HepG2 (cell line): ENCODE data around the gene TUBGCP4. TPM values are rescaled to one million over a fixed set of nuclear protein-coding genes. Genes with fewer than 3 reads are reported as not detected.

Experiments
- ATAC-seq: fragments of 200-7000 bp; cut with Tn5 transposase; 3 replicates; pipeline ENCODE4 v1.9.1; 2020; ENCODE audit warnings: mild to moderate bottlenecking, moderate library complexity
- BruUV-seq: library from RNA; stranded (reverse); fragments of 400-500 nt; replicated peaks from 2 replicates; lab custom pipeline; 2021; lab: Mats Ljungman, UMichigan
- CTCF ChIA-PET: fragments of 300-600 bp; formaldehyde crosslinking; extraction: SDS; loops from one replicate; lab custom pipeline; 2021; ENCODE audit warnings: low total read pairs, inconsistent platforms, low intra/inter-chr PET ratio; lab: Yijun Ruan, JAX
- POLR2A ChIA-PET: fragments of 350-600 bp; sonication (Branson Sonifier 250); formaldehyde crosslinking; loops from one replicate; lab custom pipeline; 2020; ENCODE audit warnings: antibody characterized with exemption, inconsistent platforms; lab: Yijun Ruan, JAX
- DNase-seq: peaks from one replicate; pipeline ENCODE4 v3.0.0-alpha.2; 2015; ENCODE audit warnings: low spot score
- FAIRE-seq: peaks from 3 replicates; lab custom pipeline; 2011; peaks lifted over from hg19 to GRCh38; lab: Jason Lieb, UNC
- H2AFZ ChIP-seq: one replicate; pipeline ENCODE4 v1.6.1; 2011; ENCODE audit warnings: low read length, inconsistent platforms
- H3K27ac ChIP-seq: fragments of 300-600 bp; 3 replicates; pipeline ENCODE4 v1.8.0; 2011; ENCODE audit warnings: mixed run types, mild to moderate bottlenecking, mixed read lengths, low read length, inconsistent platforms; ENCODE audit not compliant: insufficient read depth; ENCODE audit errors: extremely low read length
- H3K27me3 ChIP-seq, 2 experiments: fragments of 200-600 bp in 1 of 2; 2 replicates in 1 of 2; 3 replicates in 1 of 2; pipeline versions ENCODE4 v1.6.0 to v1.8.0; 2011; ENCODE audit warnings: low read length in 2 of 2, mild to moderate bottlenecking in 2 of 2, moderate library complexity in 2 of 2, inconsistent platforms in 1 of 2; ENCODE audit not compliant: insufficient read depth in 2 of 2, control insufficient read depth in 1 of 2
- H3K36me3 ChIP-seq, 2 experiments: fragments of 200-600 bp in 1 of 2; replicated peaks in 1 of 2; 2 replicates in 1 of 2; 3 replicates in 1 of 2; pipeline versions ENCODE4 v1.5.1 to v1.8.0; 2011; ENCODE audit warnings: low read length in 2 of 2, inconsistent platforms in 1 of 2; ENCODE audit not compliant: insufficient read depth in 2 of 2, control insufficient read depth in 1 of 2
- H3K4me1 ChIP-seq: 2 replicates; pipeline ENCODE4 v1.5.1; 2012; ENCODE audit warnings: low read length, inconsistent platforms; ENCODE audit not compliant: insufficient read depth
- H3K4me2 ChIP-seq: 2 replicates; pipeline ENCODE4 v1.6.0; 2011; ENCODE audit warnings: low read depth, low read length, inconsistent platforms
- H3K4me3 ChIP-seq, 3 experiments: fragments of 200-600 bp in 1 of 3; sonication (generic), shearing (Covaris generic) in 1 of 3; replicated peaks in 1 of 3; 2 replicates each; pipeline ENCODE4 v1.5.1; 2011 to 2016; ENCODE audit warnings: low read length in 3 of 3, inconsistent platforms in 2 of 3, low read depth in 2 of 3, mild to moderate bottlenecking in 2 of 3, control low read depth in 1 of 3, mixed read lengths in 1 of 3; ENCODE audit not compliant: insufficient read depth in 1 of 3
- H3K79me2 ChIP-seq: one replicate; pipeline ENCODE4 v1.6.1; 2011; ENCODE audit warnings: low read length, inconsistent platforms; ENCODE audit not compliant: insufficient read depth
- H3K9ac ChIP-seq: 2 replicates; pipeline ENCODE4 v1.6.0; 2011; ENCODE audit warnings: mild to moderate bottlenecking, low read depth, low read length, inconsistent platforms; ENCODE audit not compliant: insufficient read depth
- H3K9me3 ChIP-seq: 2 replicates; pipeline ENCODE4 v1.5.1; 2012; ENCODE audit warnings: mild to moderate bottlenecking, low read length
- H4K20me1 ChIP-seq: 2 replicates; pipeline ENCODE4 v1.6.0; 2011; ENCODE audit warnings: inconsistent platforms, mild to moderate bottlenecking, low read length, moderate library complexity; ENCODE audit not compliant: insufficient read depth
- CTCF ChIP-seq: sonication (generic); formaldehyde crosslinking; IDR thresholded peaks from 2 replicates; pipeline ENCODE4 v1.5.0; 2020; ENCODE audit warnings: mild to moderate bottlenecking, missing genetic modification reagents, moderate library complexity
- MLX ChIP-seq: IDR thresholded peaks from 2 replicates; pipeline ENCODE4 v1.6.1; 2016
- PRPF4 ChIP-seq: fragments of 200-400 bp; formaldehyde crosslinking; IDR thresholded peaks from 2 replicates; pipeline ENCODE4 v1.6.1; 2016; ENCODE audit warnings: low read length, low read depth; ENCODE audit not compliant: poor library complexity, severe bottlenecking
- SAP130 ChIP-seq: IDR thresholded peaks from 2 replicates; pipeline ENCODE4 v1.6.1; 2016; ENCODE audit warnings: low read depth
- SOX13 ChIP-seq, 3 experiments: fragments of 450-650 bp in 1 of 3; sonication (generic) in 1 of 3; formaldehyde crosslinking in 1 of 3; IDR thresholded peaks in 2 of 3; conservative IDR thresholded peaks in 1 of 3; 2 replicates each; pipeline versions ENCODE4 v1.5.0 to v1.6.1; 2016 to 2020; ENCODE audit warnings: antibody characterized with exemption in 1 of 3, mild to moderate bottlenecking in 1 of 3, missing compliant biosample characterization in 1 of 3, missing genetic modification reagents in 1 of 3, moderate library complexity in 1 of 3
- ZBTB38 ChIP-seq: sonication (generic); formaldehyde crosslinking; IDR thresholded peaks from 2 replicates; pipeline ENCODE4 v1.5.1; 2020; ENCODE audit warnings: mild to moderate bottlenecking, missing genetic modification reagents
- ZFP36L2 ChIP-seq: sonication (generic); formaldehyde crosslinking; IDR thresholded peaks from 2 replicates; pipeline ENCODE4 v1.4.0; 2020; ENCODE audit warnings: missing genetic modification reagents
- ZNF879 ChIP-seq: sonication (generic); formaldehyde crosslinking; IDR thresholded peaks from 2 replicates; pipeline ENCODE4 v1.8.1; 2023; ENCODE audit warnings: missing genetic modification reagents
- WGBS: methylation state at CpG from one replicate; pipeline ENCODE4 v1.1.6; 2017; ENCODE audit warnings: low lambda C conversion rate; 5-methylcytosine and 5-hydroxymethylcytosine counted together
- in situ Hi-C: cut with HindIII; loops from 2 replicates; pipeline ENCODE4 v1.10.0; 2017; ENCODE audit warnings: low pct_unique_long_range_greater_than_20kb; ENCODE audit not compliant: extremely low pct_ligation_motif_present
- intact Hi-C: fragments of 100-400 bp; cut with micrococcal nuclease; formaldehyde crosslinking; loops from one replicate; pipeline ENCODE4 v1.10.0; 2022; ENCODE audit not compliant: unreplicated experiment
- polyA plus RNA-seq, 8 experiments: library from polyadenylated mRNA; depleted of rRNA in 3 of 8; stranded (reverse) in 7 of 8; unstranded in 1 of 8; fragments of >200 nt; fragmentation: Illumina TruSeq in 4 of 8; extraction: Trizol in 4 of 8; gene quantifications; 2 replicates each; pipeline versions ENCODE4 v1.2.1 to v1.2.3, GENCODE V29; 2011 to 2016; ENCODE audit warnings: low read depth in 4 of 8, missing spikeins in 1 of 8, mixed read lengths in 1 of 8; ENCODE audit not compliant: insufficient read depth in 1 of 8
- total RNA-seq, 5 experiments: library from RNA; depleted of rRNA; stranded (reverse); fragments of >200 nt; fragmentation: Illumina TruSeq; extraction: Trizol; gene quantifications; 2 replicates each; pipeline ENCODE4 v1.2.3, GENCODE V29; 2016; ENCODE audit warnings: low read depth in 1 of 5

The TUBGCP4 gene
- total and polyA plus RNA-seq, 2 of the 13 experiments (the other 11 are each of a cell fraction or from before 2014, with no cell fraction given), result 15.0 to 20.5 TPM

DNA sequence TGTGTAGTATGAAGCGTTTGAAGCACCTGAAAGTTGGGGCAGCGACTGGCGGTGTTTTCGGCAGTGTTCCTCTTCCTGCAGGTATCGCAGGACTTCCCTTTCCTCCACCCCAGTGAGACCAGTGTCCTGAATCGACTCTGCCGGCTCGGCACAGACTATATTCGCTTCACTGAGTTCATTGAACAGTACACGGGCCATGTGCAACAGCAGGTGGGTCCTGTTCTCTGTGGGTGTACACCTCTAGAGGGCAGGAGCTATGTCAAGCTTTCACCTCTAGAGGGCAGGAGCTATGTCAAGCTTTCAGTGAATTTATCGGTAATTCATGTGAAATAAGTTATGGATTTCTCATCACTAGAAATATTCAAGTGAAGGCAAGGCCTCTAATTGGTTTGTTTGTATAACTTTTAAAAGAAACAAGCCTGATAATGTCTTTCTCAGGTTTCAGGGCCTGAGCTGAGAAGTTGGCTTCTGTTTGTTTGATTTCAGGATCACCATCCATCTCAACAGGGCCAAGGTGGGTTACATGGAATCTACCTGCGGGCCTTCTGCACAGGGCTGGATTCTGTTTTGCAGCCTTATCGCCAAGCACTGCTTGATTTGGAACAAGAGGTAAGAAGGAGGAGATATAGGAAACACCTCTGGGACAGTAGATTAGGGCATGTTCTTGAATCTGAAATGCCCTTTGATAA lies 5.3 kb downstream of the TUBGCP4 start:
- Histone ChIP-seq H3K27me3 (no peaks in the 10 kb centered on the region), H3K4me1 (peaks cover 17% of the 10 kb centered on the region), H4K20me1 (0 out of 2 replicates have a peak, but pooled peaks cover 6% of the 10 kb centered on the region), H3K9ac (no peak overlapping the region), H3K79me2 (peaks cover 20% of the 10 kb centered on the region), H3K36me3 (peaks cover 9 to 39% of the 10 kb centered on the region in 2 experiments), H3K9me3 (no peaks in the 10 kb centered on the region), H2AFZ (no peak overlapping the region), H3K4me3 (no peak overlapping the region), H3K4me2 (no peak overlapping the region), H3K27ac (no peak overlapping the region)
- ChIA-PET CTCF (no interaction called here), POLR2A (no interaction called here)
- WGBS, result 76% methylated on average over 13 of the region's 13 CpGs
- intact Hi-C loops, result no loop called here
- DNase-seq (peak; percentile 45), FAIRE-seq (peak; percentile 40), ATAC-seq (peak; percentile 73)
- in situ Hi-C loops, result no loop called here
- TF ChIP-seq PRPF4 (peak; percentile 45), CTCF (CRISPR knock-in tag) (peak; percentile 68), ZBTB38 (CRISPR knock-in tag) (peak; percentile 55; the same call in 1 of the 2 replicates), SOX13 (IDR thresholded peaks at IDR 0.05) (no peak), SOX13 (CRISPR knock-in tag; conservative IDR thresholded peaks at IDR 0.05 in 1 of 2, IDR thresholded peaks at IDR 0.05 in 1 of 2) (no peak), MLX (CRISPR knock-in tag) (no peak), ZNF879 (CRISPR knock-in tag) (no peak), SAP130 (CRISPR knock-in tag) (0 out of 2 replicates have a peak, but pooled peaks have one; percentile 17), ZFP36L2 (CRISPR knock-in tag) (no peak)
- no TSS peak for BruUV-seq
